Heart right ventricle (tissue), 16 donors: ENCODE measurements around the gene MTUS2. TPM values are rescaled to one million over a fixed set of nuclear protein-coding genes. Genes with fewer than 3 reads are reported as not detected.

Experiments used
- ATAC-seq, 8 donors: fragments of 200-7000 bp; cut with Tn5 transposase; one replicate each; pipeline ENCODE4 v1.9.1; 2020; ENCODE audit warnings: mild to moderate bottlenecking in 8 of 8, moderate library complexity in 8 of 8, moderate number of reproducible peaks in 1 of 8
- DNase-seq, 2 donors: peaks; one replicate each; pipeline ENCODE4 v3.0.0-alpha.2; 2020
- H3K27ac ChIP-seq, 10 donors: fragments of 200-600 bp; sonication (generic) in 2 of 10; one replicate each; pipeline versions ENCODE4 v1.5.0 to v1.8.0; 2020 to 2022; ENCODE audit warnings: mild to moderate bottlenecking in 3 of 10
- H3K27me3 ChIP-seq, 7 donors: fragments of 200-600 bp; one replicate each; pipeline ENCODE4 v1.8.0; 2021 to 2022; ENCODE audit warnings: mild to moderate bottlenecking in 2 of 7
- H3K36me3 ChIP-seq, 9 donors: fragments of 200-600 bp; sonication (generic) in 1 of 9; one replicate each; pipeline versions ENCODE4 v1.5.0 to v1.8.0; 2020 to 2022; ENCODE audit warnings: mild to moderate bottlenecking in 2 of 9
- H3K4me1 ChIP-seq, 9 donors: fragments of 200-600 bp; sonication (generic) in 1 of 9; one replicate each; pipeline versions ENCODE4 v1.5.0 to v1.8.0; 2020 to 2022; ENCODE audit warnings: mild to moderate bottlenecking in 4 of 9
- H3K4me3 ChIP-seq, 10 donors: fragments of 200-600 bp; sonication (generic) in 2 of 10; one replicate each; pipeline versions ENCODE4 v1.5.0 to v1.8.0; 2020 to 2022; ENCODE audit warnings: mild to moderate bottlenecking in 7 of 10, moderate library complexity in 2 of 10
- H3K9me3 ChIP-seq, 11 donors: fragments of 200-600 bp in 10 of 11; sonication (generic) in 2 of 11; one replicate each; pipeline versions ENCODE4 v1.5.0 to v1.8.0; 2013 to 2022; ENCODE audit warnings: mild to moderate bottlenecking in 2 of 11, control low read depth in 1 of 11, moderate library complexity in 1 of 11
- CTCF ChIP-seq, 9 donors: fragments of 200-600 bp; sonication (generic) in 2 of 9; IDR thresholded peaks; one replicate each; pipeline versions ENCODE4 v1.5.0 to v1.8.0; 2021 to 2022; ENCODE audit warnings: antibody characterized with exemption in 9 of 9, mild to moderate bottlenecking in 5 of 9, moderate library complexity in 1 of 9
- WGBS, 2 donors: extraction: QIAGEN DNeasy Blood & Tissue Kit; methylation state at CpG; one replicate each; pipeline ENCODE4 v1.1.7; 2013; ENCODE audit warnings: inconsistent platforms in 1 of 2; 5-methylcytosine and 5-hydroxymethylcytosine counted together
- intact Hi-C, 10 donors: fragments of 100-400 bp; cut with DNase I; formaldehyde crosslinking; loops; one replicate each; pipeline versions ENCODE4 v1.11.1 to v1.14.2; 2022
- polyA plus RNA-seq, 2 donors: library from polyadenylated mRNA; stranded (reverse); fragments of 200-250 nt; gene quantifications; one replicate each; pipeline ENCODE4 v1.2.3, GENCODE V29; 2013
- total RNA-seq, 10 donors: library from RNA; stranded (reverse); fragmentation: NEBNext Ultra II Directional in 3 of 10; extraction: Animal tissue kit (Norgen Biotek cat#: 25700) in 3 of 10; gene quantifications; one replicate each; pipeline versions ENCODE4 v1.2.1 to v1.2.4, GENCODE V29; 2021 to 2023
- donor health status: Arrhythmogenic right ventricular cardiomyopathy.
- donor health status: ischemic (EF 13 %, LVEDD 7.1; RV severe dilation, severe dysfunction).
- donor health status: healthy with polysubstance abuse.
- donor health status: DM: no; HTN: yes; CAD: no.
- donor health status: DM: no; HTN: no; CAD: no.
- donor health status: ischemic (EF 25% LVEDD 6.9; RV normal size, moderate dysfunction).
- donor health status: ischemic (EF 25% LVEDD 5.7; RV mildly dilated, moderate dysfunction).
- donor health status: healthy.
- donor health status: DM: yes; HTN: yes; CAD: no.
- donor health status: Ischemic cardiomyopathy.
- donor health status: ischemic (EF 35%, LVEDD 5.7; RV mildly dilated, moderate dysfunction).
- donor health status: nonischemic (EF 11% LVEDD 7.7; RV severe dilation, severe dysfunction).
- donor health status: DM: yes; HTN: yes; CAD: no.
- donor health status: PGD.
- donor health status: ischemic (EF 29% LVEDD 5.4; RV normal size, mild dysfunction).
- donor health status: nonischemic (EF 23%, LVEDD 6.1; RV moderate dilation, normal function).

MTUS2 gene
- total and polyA plus RNA-seq, 12 donors: 18.7 to 159 (median 65.6) TPM

- intact Hi-C loops: no loop called here
- WGBS, 2 donors: 72 to 76% methylated on average over 3 of the region's 3 CpGs
- H3K4me1 ChIP-seq: peaks cover 0 to 12% (median 0%) of the 10 kb centered on the region in 9 donors
- no peak for DNase-seq
- ATAC-seq: no peak
- H3K27ac ChIP-seq: no peak overlapping the region
- no peak overlapping the region for H3K4me3 ChIP-seq
- H3K27me3 ChIP-seq: peaks cover 0 to 5% (median 0%) of the 10 kb centered on the region in 7 donors
- H3K9me3 ChIP-seq: no peaks in the 10 kb centered on the region
- TF ChIP-seq CTCF (IDR thresholded peaks at IDR 0.05): no peak
- peaks cover 0 to 23% (median 0%) of the 10 kb centered on the region in 9 donors for H3K36me3 ChIP-seq
Observed at GRCh38 chr13:29486551-29486950, 666.4 kb downstream of the MTUS2 start.

DNA sequence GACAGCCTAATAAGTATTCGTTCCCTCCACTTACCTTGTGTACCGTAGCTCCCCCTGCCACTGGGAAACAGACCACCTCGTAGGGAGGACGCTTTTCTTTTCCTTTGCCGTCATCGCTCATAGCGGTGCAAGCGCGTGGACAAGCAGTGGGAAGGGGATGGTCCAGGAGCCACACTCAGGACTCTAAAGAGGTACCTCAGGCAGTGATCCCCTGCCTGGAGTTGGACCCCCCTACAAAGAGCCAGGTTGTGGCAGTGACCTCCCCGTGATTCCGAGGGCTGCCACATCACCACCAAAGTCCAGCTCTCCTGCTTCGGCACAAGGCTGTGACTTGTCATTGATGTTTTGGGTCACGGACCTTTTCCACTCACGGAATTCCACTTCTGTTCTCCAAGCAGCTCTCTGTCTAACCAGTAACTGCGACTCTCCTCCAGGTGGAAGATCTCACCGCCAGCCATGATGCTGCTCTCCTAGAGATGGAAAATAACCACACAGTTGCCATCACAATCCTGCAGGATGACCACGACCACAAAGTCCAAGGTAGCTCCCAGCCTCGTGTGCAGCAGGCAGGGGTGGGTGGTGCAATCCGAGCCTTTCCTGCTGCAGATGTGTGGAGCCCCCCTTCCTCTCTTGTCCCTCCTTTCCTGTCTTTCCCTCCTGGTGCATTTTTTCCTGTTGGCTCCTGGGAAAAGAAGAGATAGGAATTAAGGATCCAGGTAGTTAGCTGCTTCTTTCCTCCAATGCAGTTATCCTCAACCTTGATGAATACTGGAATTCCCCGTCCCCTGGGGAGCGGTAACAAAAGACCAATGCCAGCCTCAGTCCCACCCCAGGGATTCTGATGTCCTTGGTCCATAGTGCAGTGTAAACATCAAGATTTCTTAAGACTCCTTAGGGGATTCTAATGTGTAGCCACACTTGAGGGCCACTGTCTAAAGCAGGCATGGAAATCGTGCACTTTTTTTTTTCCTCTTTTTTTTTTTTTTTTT is 667.6 kb downstream of the MTUS2 start:
- TF ChIP-seq CTCF (IDR thresholded peaks at IDR 0.05): no peak
- WGBS, 2 donors: 82 to 83% methylated on average over 22 of the region's 22 CpGs
- no peak for ATAC-seq
- H3K9me3 ChIP-seq: no peaks in the 10 kb centered on the region
- no peak overlapping the region for H3K27ac ChIP-seq
- peaks cover 0 to 25% (median 0%) of the 10 kb centered on the region in 9 donors for H3K36me3 ChIP-seq
- H3K4me3 ChIP-seq: no peak overlapping the region
- no peak for DNase-seq
- H3K27me3 ChIP-seq: peaks cover 0 to 5% (median 0%) of the 10 kb centered on the region in 7 donors
- intact Hi-C loops: no loop called here
- peaks cover 0 to 11% (median 0%) of the 10 kb centered on the region in 9 donors for H3K4me1 ChIP-seq

DNA sequence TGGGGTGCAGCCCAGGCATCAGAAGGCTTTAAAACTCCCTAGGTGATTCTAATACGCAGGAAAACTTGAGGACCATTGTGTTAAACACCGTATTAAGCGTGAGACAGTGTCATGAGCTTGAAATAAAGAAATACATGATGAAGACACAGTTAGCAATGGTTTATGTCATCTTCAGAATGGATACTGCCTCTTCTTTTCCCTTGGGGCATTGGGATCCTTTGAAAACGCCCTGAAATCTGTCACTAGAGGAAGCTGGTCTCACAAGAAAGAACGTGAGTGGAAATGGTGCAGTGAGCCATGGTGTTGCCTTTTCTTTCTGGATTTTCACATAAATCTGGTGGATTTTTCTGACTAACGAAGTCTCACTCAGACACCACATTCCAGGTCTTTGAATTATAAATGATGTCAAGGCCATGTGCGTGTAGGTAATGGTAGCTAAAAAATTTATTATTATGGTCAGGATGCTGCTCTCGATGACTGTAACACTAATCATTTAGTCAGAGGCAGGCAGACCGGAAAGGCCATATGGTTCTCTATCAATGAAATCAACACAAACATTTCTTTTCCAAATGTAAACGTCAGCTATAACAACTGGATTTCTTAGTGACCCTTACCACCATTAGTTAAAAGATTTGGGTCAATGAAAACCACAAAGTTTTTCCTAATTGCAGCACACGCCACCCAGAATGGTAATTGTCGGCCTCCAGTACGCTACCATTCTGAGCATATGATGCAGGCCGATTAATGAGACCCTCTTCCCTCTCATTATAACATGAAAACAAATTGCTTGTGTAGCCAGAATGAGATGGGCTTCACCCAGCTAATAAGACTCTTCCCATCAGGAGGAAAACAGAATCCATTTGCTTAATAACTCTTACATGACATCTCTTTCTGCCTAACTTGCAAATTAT is 669.8 kb downstream of the MTUS2 start:
- Histone ChIP-seq H3K27me3 (peaks cover 0 to 5% (median 0%) of the 10 kb centered on the region in 7 donors), H3K36me3 (peaks cover 0 to 36% (median 0%) of the 10 kb centered on the region in 9 donors), H3K27ac (no peak overlapping the region), H3K4me3 (no peak overlapping the region), H3K4me1 (no peaks in the 10 kb centered on the region), H3K9me3 (no peaks in the 10 kb centered on the region)
- intact Hi-C loops: no loop called here
- WGBS, 2 donors: 82% methylated on average over 14 of the region's 14 CpGs
- no peak for TF ChIP-seq CTCF (IDR thresholded peaks at IDR 0.05)
- DNase-seq (no peak), ATAC-seq (no peak)

DNA sequence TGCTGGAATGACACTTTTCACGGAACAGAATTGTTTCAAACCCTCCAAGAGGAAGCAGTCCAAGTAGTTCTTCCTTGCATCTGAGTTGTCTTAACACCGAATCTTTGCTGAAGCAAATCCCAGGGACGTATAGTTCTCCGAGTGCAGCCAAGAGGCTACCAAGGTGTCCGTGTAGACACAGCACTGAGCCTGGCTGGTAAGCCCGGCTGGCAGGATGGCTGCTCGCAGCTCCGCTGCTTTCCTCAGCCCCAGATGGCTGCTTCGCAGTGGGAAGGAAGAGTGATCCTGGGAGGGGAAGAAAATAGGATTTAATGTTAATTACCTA is 670.4 kb downstream of the MTUS2 start:
- peaks cover 0 to 36% (median 0%) of the 10 kb centered on the region in 9 donors for H3K36me3 ChIP-seq
- no peak overlapping the region for H3K27ac ChIP-seq
- ATAC-seq (no peak), DNase-seq (no peak)
- no peak overlapping the region for H3K4me3 ChIP-seq
- intact Hi-C loops: no loop called here
- TF ChIP-seq CTCF (IDR thresholded peaks at IDR 0.05): no peak
- H3K4me1 ChIP-seq: peaks cover 0 to 2% (median 0%) of the 10 kb centered on the region in 9 donors
- WGBS, 2 donors: 90 to 92% methylated on average over 9 of the region's 9 CpGs
- no peaks in the 10 kb centered on the region for H3K9me3 ChIP-seq
- peaks cover 0 to 5% (median 0%) of the 10 kb centered on the region in 7 donors for H3K27me3 ChIP-seq
